OCI-M2 (cell line): Measurements from ENCODE around the gene CCSAP.
"Not testable (repeated sequence)": the region's sequence is repeated elsewhere in the genome, so short reads cannot be mapped to it uniquely, and the experiment has no call there.

Source experiments
- DNase-seq: peaks from one replicate; lab custom pipeline; 2025; ENCODE audit not compliant: unreplicated experiment; lab: John Stamatoyannopoulos, UW

CCSAP gene

GRCh38 chr1:229327765-229328164, 15.1 kb downstream of the CCSAP start:
- not testable (repeated sequence) for DNase-seq

GRCh38 chr1:229326601-229327000, 16.2 kb downstream of the CCSAP start:
- no peak for DNase-seq

GRCh38 chr1:229325853-229326487, 16.9 kb downstream of the CCSAP start:
- no peak for DNase-seq

GRCh38 chr1:229325401-229325800, 17.4 kb downstream of the CCSAP start:
- DNase-seq = no peak

GRCh38 chr1:229323885-229324553, 18.8 kb downstream of the CCSAP start:
- no peak for DNase-seq

GRCh38 chr1:229323201-229323600, 19.6 kb downstream of the CCSAP start:
- no peak for DNase-seq

- no peak for DNase-seq
Observed at GRCh38 chr1:229319487-229319886, 23.4 kb downstream of the CCSAP start.

GRCh38 chr1:229318056-229318455, 24.8 kb downstream of the CCSAP start:
- no peak for DNase-seq

GRCh38 chr1:229316166-229316565, 26.7 kb downstream of the CCSAP start:
- no peak for DNase-seq

- no peak for DNase-seq
Observed at GRCh38 chr1:229310833-229311232, 32.0 kb downstream of the CCSAP start.

GRCh38 chr1:229309684-229310083, 33.2 kb downstream of the CCSAP start:
- no peak for DNase-seq

GRCh38 chr1:229309074-229309473, 33.8 kb downstream of the CCSAP start:
- no peak for DNase-seq

- DNase-seq = no peak
Observed at GRCh38 chr1:229305392-229305791, 37.5 kb downstream of the CCSAP start.

GRCh38 chr1:229303855-229304254, 39.0 kb downstream of the CCSAP start:
- no peak for DNase-seq

GRCh38 chr1:229302740-229303139, 40.1 kb downstream of the CCSAP start:
- no peak for DNase-seq

- DNase-seq = no peak
Observed at GRCh38 chr1:229300099-229300757, 42.6 kb downstream of the CCSAP start.

GRCh38 chr1:229298887-229299503, 43.9 kb downstream of the CCSAP start:
- no peak for DNase-seq

- DNase-seq = no peak
Observed at GRCh38 chr1:229298420-229298819, 44.4 kb downstream of the CCSAP start.

GRCh38 chr1:229297746-229298145, 45.1 kb downstream of the CCSAP start:
- no peak for DNase-seq

- no peak for DNase-seq
Observed at GRCh38 chr1:229296541-229296941, 46.3 kb downstream of the CCSAP start.

- DNase-seq = no peak
Observed at GRCh38 chr1:229295745-229296144, 47.1 kb downstream of the CCSAP start.
